Neural cell (in vitro differentiated cells): ENCODE measurements around the gene MRRF. TPM values are rescaled to one million over a fixed set of nuclear protein-coding genes. Genes with fewer than 3 reads are reported as not detected.

Experiments used
- H2AFZ ChIP-seq: fragments of 200-600, 300-800 bp; sonication (generic), shearing (Covaris generic); 2 replicates; pipeline ENCODE4 v1.6.0; 2014; ENCODE audit warnings: low read depth, mild to moderate bottlenecking, antibody characterized with exemption, low read length, moderate library complexity
- H3F3A ChIP-seq: fragments of 200-600 bp; shearing (Covaris generic); 2 replicates; pipeline ENCODE4 v1.6.1; 2016; ENCODE audit warnings: mild to moderate bottlenecking, moderate library complexity, mixed read lengths, antibody characterized with exemption, low read length; ENCODE audit not compliant: insufficient read depth, poor library complexity, severe bottlenecking
- H3K27ac ChIP-seq: fragments of 200-600, 300-800 bp; sonication (generic), shearing (Covaris generic); 2 replicates; pipeline ENCODE4 v1.5.1; 2014; ENCODE audit warnings: mild to moderate bottlenecking, low read length, moderate library complexity
- H3K27me3 ChIP-seq: fragments of 300-800, 200-600 bp; sonication (generic), shearing (Covaris generic); 2 replicates; pipeline ENCODE4 v1.6.0; 2014; ENCODE audit warnings: mild to moderate bottlenecking, low read depth, low read length, moderate library complexity; ENCODE audit not compliant: insufficient read depth
- H3K36me3 ChIP-seq: fragments of 300-800, 200-600 bp; sonication (generic), shearing (Covaris generic); 2 replicates; pipeline ENCODE4 v1.5.1; 2014; ENCODE audit warnings: mild to moderate bottlenecking, antibody characterized with exemption, low read length, moderate library complexity; ENCODE audit not compliant: insufficient read depth
- H3K4me2 ChIP-seq: fragments of 300-800, 200-600 bp; sonication (generic), shearing (Covaris generic); 2 replicates; pipeline ENCODE4 v1.6.0; 2014; ENCODE audit warnings: mild to moderate bottlenecking, low read length
- H3K4me3 ChIP-seq: fragments of 300-800, 200-600 bp; sonication (generic), shearing (Covaris generic); 2 replicates; pipeline ENCODE4 v1.5.1; 2014; ENCODE audit warnings: mild to moderate bottlenecking, low read length, moderate library complexity
- H3K79me2 ChIP-seq: fragments of 200-600 bp; shearing (Covaris generic); replicated peaks from 2 replicates; pipeline ENCODE4 v1.6.0; 2014; ENCODE audit warnings: mild to moderate bottlenecking, low read length, moderate library complexity; ENCODE audit not compliant: insufficient read depth
- H3K9ac ChIP-seq: fragments of 300-800, 200-600 bp; sonication (generic), shearing (Covaris generic); 2 replicates; pipeline ENCODE4 v1.6.1; 2016; ENCODE audit warnings: mild to moderate bottlenecking, low read length, mixed read lengths
- H3K9me2 ChIP-seq: fragments of 200-600 bp; shearing (Covaris generic); 2 replicates; pipeline ENCODE4 v1.6.1; 2016; ENCODE audit warnings: mild to moderate bottlenecking, low read length, mixed read lengths; ENCODE audit not compliant: insufficient read depth
- H3K9me3 ChIP-seq: fragments of 200-600, 300-800 bp; sonication (generic), shearing (Covaris generic); 2 replicates; pipeline ENCODE4 v1.6.1; 2016; ENCODE audit warnings: mild to moderate bottlenecking, mixed run types, low read length, moderate library complexity, mixed read lengths
- H4K20me1 ChIP-seq: fragments of 200-600 bp; shearing (Covaris generic); 2 replicates; pipeline ENCODE4 v1.6.1; 2016; ENCODE audit warnings: mild to moderate bottlenecking, mixed run types; ENCODE audit not compliant: insufficient read depth
- CTCF ChIP-seq: fragments of 450-650 bp; IDR thresholded peaks from 2 replicates; pipeline ENCODE4 v1.5.1; 2014; ENCODE audit warnings: antibody characterized with exemption, mild to moderate bottlenecking, moderate library complexity; ENCODE audit not compliant: poor library complexity, severe bottlenecking
- EP300 ChIP-seq: fragments of 450-650 bp; conservative IDR thresholded peaks from 2 replicates; pipeline ENCODE4 v1.6.1; 2014; ENCODE audit warnings: antibody characterized with exemption, mild to moderate bottlenecking, moderate library complexity; ENCODE audit not compliant: poor library complexity, severe bottlenecking
- EZH2 ChIP-seq: fragments of 200-600, 300-800 bp; shearing (Covaris generic), sonication (generic); IDR thresholded peaks from 2 replicates; pipeline ENCODE4 v1.6.1; 2014; ENCODE audit warnings: antibody characterized with exemption, low read length, borderline replicate concordance, mild to moderate bottlenecking; ENCODE audit not compliant: insufficient read depth, poor library complexity, severe bottlenecking
- MXI1 ChIP-seq: fragments of 450-650 bp; conservative IDR thresholded peaks from 2 replicates; pipeline ENCODE4 v1.6.1; 2014; ENCODE audit warnings: antibody characterized with exemption, mild to moderate bottlenecking; ENCODE audit not compliant: poor library complexity, severe bottlenecking
- POLR2AphosphoS5 ChIP-seq: IDR thresholded peaks from 2 replicates; pipeline ENCODE4 v1.6.1; 2012
- RAD21 ChIP-seq: fragments of 450-650 bp; conservative IDR thresholded peaks from 2 replicates; pipeline ENCODE4 v1.6.1; 2014; ENCODE audit warnings: antibody characterized with exemption, mild to moderate bottlenecking, moderate library complexity
- SMC3 ChIP-seq: fragments of 450-650 bp; conservative IDR thresholded peaks from 2 replicates; pipeline ENCODE4 v1.6.1; 2014; ENCODE audit warnings: antibody characterized with exemption, mild to moderate bottlenecking, moderate library complexity; ENCODE audit not compliant: poor library complexity
- TAF1 ChIP-seq: IDR thresholded peaks from 2 replicates; pipeline ENCODE4 v1.6.1; 2012; ENCODE audit warnings: low read depth
- polyA plus RNA-seq: library from polyadenylated mRNA; depleted of rRNA; stranded (reverse); fragments of >200 nt; gene quantifications from 2 replicates; pipeline ENCODE4 v1.2.3, GENCODE V29; 2014
- TF ChIP-seq, protein P1 (sequence below): IDR thresholded peaks from 2 replicates; pipeline ENCODE4 v1.6.1; 2012; ENCODE audit warnings: borderline replicate concordance

The MRRF gene
- polyA plus RNA-seq, 1 donor from 2014 or later, result 40.7 TPM

DNA sequence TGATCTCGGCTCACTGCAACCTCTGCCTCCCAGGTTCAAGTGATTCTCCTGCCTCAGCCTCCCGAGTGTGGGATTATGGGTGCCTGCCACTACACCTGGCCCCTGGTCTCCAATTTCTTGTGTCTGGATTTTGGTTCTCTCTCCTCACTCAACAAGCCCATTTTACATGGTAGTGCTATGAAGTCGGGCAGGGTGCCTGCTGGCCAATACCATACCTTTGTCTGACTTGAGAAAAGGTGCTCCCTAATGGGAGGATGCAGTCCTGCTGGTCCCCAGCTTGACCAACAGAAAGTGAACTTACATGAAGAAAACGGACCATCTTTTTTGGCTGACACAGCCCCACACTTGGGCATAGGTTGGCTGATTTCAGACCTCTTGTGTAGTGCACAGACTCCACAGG, 84.5 kb downstream of the MRRF start:
- TF ChIP-seq POLR2AphosphoS5, result no peak
- TF ChIP-seq EP300, result no peak
- TF ChIP-seq EZH2, result no peak
- no peak for TF ChIP-seq RAD21
- TF ChIP-seq TAF1, result no peak
- no peak for TF ChIP-seq CTCF
- TF ChIP-seq, protein P1, sequence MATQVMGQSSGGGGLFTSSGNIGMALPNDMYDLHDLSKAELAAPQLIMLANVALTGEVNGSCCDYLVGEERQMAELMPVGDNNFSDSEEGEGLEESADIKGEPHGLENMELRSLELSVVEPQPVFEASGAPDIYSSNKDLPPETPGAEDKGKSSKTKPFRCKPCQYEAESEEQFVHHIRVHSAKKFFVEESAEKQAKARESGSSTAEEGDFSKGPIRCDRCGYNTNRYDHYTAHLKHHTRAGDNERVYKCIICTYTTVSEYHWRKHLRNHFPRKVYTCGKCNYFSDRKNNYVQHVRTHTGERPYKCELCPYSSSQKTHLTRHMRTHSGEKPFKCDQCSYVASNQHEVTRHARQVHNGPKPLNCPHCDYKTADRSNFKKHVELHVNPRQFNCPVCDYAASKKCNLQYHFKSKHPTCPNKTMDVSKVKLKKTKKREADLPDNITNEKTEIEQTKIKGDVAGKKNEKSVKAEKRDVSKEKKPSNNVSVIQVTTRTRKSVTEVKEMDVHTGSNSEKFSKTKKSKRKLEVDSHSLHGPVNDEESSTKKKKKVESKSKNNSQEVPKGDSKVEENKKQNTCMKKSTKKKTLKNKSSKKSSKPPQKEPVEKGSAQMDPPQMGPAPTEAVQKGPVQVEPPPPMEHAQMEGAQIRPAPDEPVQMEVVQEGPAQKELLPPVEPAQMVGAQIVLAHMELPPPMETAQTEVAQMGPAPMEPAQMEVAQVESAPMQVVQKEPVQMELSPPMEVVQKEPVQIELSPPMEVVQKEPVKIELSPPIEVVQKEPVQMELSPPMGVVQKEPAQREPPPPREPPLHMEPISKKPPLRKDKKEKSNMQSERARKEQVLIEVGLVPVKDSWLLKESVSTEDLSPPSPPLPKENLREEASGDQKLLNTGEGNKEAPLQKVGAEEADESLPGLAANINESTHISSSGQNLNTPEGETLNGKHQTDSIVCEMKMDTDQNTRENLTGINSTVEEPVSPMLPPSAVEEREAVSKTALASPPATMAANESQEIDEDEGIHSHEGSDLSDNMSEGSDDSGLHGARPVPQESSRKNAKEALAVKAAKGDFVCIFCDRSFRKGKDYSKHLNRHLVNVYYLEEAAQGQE, result no peak
- no peak for TF ChIP-seq MXI1
- TF ChIP-seq SMC3, result no peak
- Histone ChIP-seq H3K9me3 (no peaks in the 10 kb centered on the region), H3K4me2 (no peak overlapping the region), H3K27ac (no peak overlapping the region), H3K27me3 (peaks cover 56% of the 10 kb centered on the region), H2AFZ (no peak overlapping the region), H3K36me3 (no peaks in the 10 kb centered on the region), H3K9me2 (no peaks in the 10 kb centered on the region), H4K20me1 (no peaks in the 10 kb centered on the region), H3K4me3 (no peak overlapping the region), H3F3A (no peaks in the 10 kb centered on the region), H3K79me2 (no peaks in the 10 kb centered on the region), H3K9ac (no peak overlapping the region)

GRCh38 chr9:122350577-122351355, 86.1 kb downstream of the MRRF start:
- H3K9ac ChIP-seq, result no peak overlapping the region
- H3F3A ChIP-seq, result no peaks in the 10 kb centered on the region
- H3K79me2 ChIP-seq, result no peaks in the 10 kb centered on the region
- H3K27me3 ChIP-seq, result peaks cover 48% of the 10 kb centered on the region
- TF ChIP-seq, protein P1, result no peak
- TF ChIP-seq EP300 (peak; percentile 13), CTCF (peak; percentile 98), SMC3 (peak; percentile 100), RAD21 (peak; percentile 99)
- no peaks in the 10 kb centered on the region for H4K20me1 ChIP-seq
- H3K9me2 ChIP-seq, result no peaks in the 10 kb centered on the region
- H3K4me3 ChIP-seq, result no peak overlapping the region
- H3K27ac ChIP-seq, result no peak overlapping the region
- no peaks in the 10 kb centered on the region for H3K9me3 ChIP-seq
- H3K4me2 ChIP-seq, result no peak overlapping the region
- H3K36me3 ChIP-seq, result no peaks in the 10 kb centered on the region
- H2AFZ ChIP-seq, result no peak overlapping the region
